Adipose tissue (tissue), 3 donors: ENCODE data around the gene MARCHF2. TPM values are rescaled to one million over a fixed set of nuclear protein-coding genes. Genes with fewer than 3 reads are reported as not detected.

Experiments used
- H3K27ac ChIP-seq: one replicate; pipeline ENCODE4 v1.5.1; 2013; ENCODE audit warnings: low read depth, low read length
- WGBS, 3 donors: extraction: QIAGEN DNeasy Blood & Tissue Kit; methylation state at CpG; one replicate each; pipeline ENCODE4 v1.1.7; 2013; 5-methylcytosine and 5-hydroxymethylcytosine counted together
- polyA plus RNA-seq, 3 donors: library from polyadenylated mRNA; stranded (reverse); fragments of 200-250 nt; gene quantifications; one replicate each; pipeline ENCODE4 v1.2.3, GENCODE V29; 2013
- donor health status: healthy with polysubstance abuse.
- donor health status: Bipolar disorder and iron deficiency.
- donor health status: healthy.

The MARCHF2 gene
- polyA plus RNA-seq, 3 donors: 13.4 to 97.9 (median 58.4) TPM

DNA sequence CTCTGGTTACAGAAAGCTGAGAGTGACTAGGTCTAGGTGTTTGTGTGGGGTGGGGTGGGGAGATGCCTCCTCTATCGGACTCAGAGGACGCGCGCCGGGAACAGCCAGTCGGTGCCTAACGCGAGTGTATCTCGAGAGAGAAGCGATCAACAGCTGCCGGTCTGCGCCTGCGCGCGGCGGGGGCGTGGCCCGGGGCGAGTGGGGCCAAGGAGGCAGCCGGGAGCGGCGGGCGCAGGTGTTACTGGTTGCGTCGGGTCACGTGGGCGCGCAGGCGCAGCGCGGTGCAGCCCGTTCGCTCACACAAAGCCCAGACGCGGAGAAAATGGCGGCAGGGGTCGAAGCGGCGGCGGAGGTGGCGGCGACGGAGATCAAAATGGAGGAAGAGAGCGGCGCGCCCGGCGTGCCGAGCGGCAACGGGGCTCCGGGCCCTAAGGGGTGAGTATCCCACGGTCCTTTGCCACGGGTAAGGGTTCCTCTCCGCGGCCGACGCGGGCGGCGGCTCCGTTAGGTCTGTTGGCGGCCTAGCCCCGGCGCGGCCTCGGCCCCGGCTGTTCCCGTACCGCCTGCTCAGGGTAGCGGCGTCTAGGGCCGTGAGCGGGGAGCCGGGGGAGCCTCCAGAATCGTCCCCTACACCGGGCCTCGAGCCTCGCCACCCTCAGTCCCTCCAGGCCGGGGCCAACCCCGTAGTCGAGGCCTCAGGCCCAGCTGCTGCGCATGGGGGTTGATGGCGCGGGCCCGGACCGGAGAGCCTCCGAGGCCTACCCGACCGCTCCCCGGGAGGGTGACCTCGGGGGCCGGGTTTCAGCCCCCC is 31.8 kb downstream of the MARCHF2 start, which contains the start of gene HNRNPM:
HNRNPM (plus strand) TSS at position 299 of the 811 bp plus-strand sequence; CDS start at position 323, 24 bp downstream.
- peak within 1 kb of the TSS; percentile 80 for H3K27ac ChIP-seq
- 0% methylated on average over 59 to 93 of the region's 93 CpGs for WGBS, 3 donors

DNA sequence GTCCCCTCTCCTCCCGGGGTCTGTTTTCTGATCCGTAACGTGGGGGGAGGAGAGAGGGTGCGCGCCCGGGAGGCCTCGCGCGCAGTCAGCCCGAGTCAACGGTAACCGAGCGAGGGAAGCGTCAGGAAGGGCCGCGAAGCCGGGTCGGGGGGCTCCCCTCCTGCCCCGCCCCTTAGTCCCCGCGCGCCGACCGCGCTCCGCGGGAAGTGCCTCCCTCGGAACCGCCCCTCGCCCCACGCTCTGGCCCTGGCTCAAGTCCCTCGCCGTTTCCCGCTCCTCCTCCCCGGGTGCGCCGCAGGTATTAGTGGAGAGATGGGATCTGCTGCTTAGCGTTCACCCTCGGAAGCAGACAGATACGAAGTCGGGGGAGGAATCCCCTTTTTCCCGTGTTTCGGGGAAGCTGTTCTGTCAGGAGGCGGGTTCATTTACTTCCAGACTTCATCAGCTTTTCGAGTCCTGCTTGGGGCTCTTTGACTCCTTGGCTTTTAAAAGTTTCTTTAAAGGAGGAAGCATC is 32.4 kb downstream of the MARCHF2 start:
- peak overlapping the region; percentile 80 for H3K27ac ChIP-seq
- WGBS, 3 donors: 0 to 1% (median 0%) methylated on average over 37 to 45 of the region's 45 CpGs

DNA sequence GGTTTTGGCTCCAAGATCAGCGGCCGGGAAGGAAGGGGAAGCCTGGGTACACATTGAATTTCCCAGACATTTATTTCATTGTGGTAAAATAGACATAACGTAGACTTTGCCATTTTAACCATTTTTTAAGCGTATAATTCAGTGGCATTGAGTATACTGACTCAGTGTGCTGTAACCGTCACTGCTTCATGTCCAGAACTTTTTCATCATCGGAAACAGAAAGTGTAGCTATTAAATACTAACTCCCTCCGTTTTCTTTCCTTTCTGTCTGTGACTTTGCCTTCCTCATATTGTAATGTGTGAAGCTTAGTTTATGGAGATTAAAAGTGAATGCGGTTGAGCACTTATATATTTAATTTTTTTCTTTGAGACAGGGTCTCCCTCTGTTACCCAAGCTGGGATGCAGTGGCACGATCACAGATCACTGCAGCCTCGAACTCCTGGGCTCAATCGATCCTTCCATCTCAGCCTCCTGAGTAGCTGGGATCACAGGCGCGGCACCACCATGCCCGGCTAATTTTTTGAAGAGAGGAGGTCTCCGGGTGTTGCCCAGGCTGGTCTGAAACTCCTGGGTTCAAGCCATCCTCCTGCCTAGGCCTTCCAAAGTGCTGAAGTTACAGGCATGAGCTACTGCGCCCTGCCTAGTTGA is 33.1 kb downstream of the MARCHF2 start:
- H3K27ac ChIP-seq: no peak overlapping the region
- WGBS, 3 donors: 17 to 33% (median 32%) methylated on average over 16 of the region's 16 CpGs

DNA sequence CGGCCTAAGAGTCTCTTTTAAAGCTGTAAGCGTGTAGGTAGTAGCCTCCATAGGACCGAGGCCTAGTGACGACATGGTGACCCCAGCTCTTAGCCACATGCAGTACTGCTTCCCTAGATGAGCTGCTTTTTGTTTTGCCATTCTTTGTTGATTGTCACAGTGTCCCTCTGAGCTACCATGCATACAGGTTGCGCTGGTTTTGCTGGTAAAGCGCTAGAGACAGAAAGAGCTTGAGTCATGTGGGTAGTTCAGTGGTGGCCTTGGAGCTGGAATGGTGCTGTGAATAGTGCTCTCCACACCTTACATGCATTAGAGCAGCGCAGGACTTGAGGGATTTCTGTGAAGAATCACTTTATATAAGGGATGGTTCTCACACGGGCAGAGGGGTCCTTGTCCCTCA is 36.7 kb downstream of the MARCHF2 start:
- 37 to 79% (median 75%) methylated on average over 7 to 8 of the region's 8 CpGs for WGBS, 3 donors
- no peak overlapping the region for H3K27ac ChIP-seq

DNA sequence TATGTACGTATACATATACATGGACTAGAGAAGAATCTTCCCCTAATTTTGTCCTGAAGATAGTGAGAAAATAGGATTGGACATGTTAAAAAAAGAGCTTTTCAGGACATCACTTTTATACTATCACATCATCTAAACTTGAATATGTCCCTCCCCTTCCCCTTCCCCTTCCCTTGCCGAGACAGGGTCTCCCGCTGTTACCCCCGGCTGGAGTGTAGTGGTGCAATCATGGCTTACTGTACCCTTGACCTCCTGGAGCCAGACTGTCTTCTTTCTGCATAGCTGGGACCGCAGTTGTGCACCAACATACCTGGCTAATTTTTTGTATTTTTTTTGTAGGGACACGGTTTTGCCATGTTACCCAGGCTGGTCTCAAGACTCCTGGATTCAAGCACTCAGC is 38.3 kb downstream of the MARCHF2 start:
- H3K27ac ChIP-seq: no peak overlapping the region
- 53 to 61% (median 59%) methylated on average over 6 of the region's 6 CpGs for WGBS, 3 donors

DNA sequence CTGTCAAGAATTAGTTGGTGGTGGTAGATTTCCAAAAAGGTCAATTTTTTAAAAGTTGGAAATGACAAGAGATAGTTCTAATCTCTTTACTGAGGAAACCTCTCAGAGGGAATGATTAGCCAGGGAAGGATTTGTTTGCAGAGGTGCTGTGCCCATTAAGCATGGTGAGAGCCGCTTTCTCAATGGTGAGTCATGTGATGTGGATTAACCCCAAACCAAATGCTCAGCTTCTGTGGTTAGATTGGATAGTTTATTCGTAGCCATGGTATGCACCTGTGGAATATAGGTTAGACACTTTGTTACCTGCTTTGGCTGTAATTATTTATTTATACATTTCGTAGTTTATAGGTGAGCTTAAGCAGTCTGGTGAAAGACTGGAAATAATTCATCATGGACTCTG is 38.8 kb downstream of the MARCHF2 start:
- 30 to 66% (median 63%) methylated on average over 3 of the region's 3 CpGs for WGBS, 3 donors
- no peak overlapping the region for H3K27ac ChIP-seq

DNA sequence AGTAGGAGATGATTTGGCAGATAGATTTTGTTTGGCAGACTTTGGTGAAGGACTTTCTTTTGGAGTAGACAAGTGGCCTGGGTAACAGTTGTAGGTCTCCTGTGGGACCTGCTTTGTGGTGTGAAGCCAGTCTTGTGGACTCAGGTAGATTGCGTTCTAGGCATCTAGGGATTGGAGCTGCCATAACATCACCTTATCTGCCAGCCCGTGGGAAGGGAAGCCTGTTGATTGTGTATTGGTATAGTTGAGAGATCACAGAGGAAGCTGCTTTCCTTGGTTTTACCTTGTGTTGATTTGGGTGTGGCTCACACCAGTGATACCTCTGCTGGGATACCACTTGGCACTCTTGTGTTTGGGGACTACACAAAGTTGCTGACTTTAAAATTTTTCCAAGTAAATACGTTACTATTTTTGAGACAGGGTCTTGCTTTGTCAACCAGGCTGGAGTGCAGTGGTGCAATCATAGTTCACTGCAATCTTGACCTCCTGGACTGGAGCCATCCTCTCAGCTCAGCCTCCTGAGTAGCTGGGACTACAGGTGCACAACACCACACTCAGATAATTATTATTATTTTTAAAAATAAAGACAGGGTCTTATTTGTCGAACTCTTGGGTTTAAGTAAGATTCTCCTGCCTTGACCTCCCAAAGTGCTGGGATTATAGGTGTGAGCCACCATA is 39.5 kb downstream of the MARCHF2 start:
- no peak overlapping the region for H3K27ac ChIP-seq

DNA sequence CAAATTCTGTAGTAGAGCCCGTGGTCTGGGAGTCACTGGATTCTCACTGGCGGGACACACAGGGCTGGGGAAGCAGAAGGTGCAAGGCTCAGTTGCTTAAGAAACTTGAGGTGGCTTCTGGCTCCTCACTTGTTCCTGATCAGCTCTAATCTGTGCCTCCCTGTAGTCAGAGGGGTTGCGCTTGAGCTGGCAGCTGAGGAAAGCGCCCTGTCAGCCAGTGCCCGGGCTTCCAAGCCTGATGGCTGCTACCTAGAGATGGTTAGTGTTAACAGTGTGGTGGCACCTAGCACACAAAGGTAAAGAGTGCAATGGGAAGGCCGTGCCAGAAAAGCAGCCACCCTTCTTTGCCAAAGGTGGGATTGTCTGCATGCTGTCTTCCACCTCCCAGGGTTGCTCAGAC is 40.5 kb downstream of the MARCHF2 start:
- 69 to 79% (median 77%) methylated on average over 6 of the region's 6 CpGs for WGBS, 3 donors
- no peak overlapping the region for H3K27ac ChIP-seq

More for the DNA sequence above, 39.5 kb downstream of the MARCHF2 start:
- WGBS, 3 donors: 41 to 58% (median 55%) methylated on average over 4 of the region's 4 CpGs

DNA sequence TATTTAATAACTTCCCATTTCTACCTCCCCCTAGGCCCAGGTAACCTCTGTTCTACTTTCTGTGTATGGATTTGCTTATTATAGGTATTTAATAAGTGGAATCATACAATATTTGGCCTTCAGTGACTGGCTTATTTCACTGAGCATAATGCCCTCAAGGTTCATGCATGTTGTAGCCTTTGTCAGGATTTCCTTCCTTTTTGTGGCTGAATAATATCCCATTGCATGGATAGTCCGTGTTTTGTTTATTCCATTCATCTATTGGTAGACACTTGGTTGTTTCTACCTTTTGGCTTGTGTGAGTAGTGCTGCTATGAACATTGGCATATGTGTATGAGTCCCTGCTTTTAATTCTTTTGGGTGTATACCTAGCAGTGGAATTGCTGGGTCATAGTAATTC is 41.1 kb downstream of the MARCHF2 start:
- H3K27ac ChIP-seq: no peak overlapping the region
- 43 to 52% (median 50%) methylated on average over 1 of the region's 1 CpG for WGBS, 3 donors

DNA sequence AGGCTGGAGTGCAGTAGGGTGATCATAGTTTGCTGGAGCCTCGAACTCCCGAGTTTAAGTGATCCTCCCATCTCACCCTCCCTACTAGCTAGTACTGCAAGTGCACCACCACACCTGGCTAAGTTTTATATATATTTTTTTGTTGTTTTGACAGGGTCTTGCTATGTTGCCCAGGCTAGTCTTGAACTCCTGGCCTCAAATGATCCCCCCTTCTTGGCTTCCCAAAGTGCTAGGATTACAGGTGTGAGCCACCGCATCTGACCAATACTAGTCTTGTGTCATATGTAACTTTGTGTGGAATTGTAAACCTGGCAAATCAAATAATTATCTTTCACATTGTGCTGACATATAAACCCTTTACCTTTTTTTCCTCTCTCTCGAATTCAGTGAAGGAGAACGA is 41.9 kb downstream of the MARCHF2 start:
- WGBS, 3 donors: 79 to 83% (median 80%) methylated on average over 5 of the region's 5 CpGs
- no peak overlapping the region for H3K27ac ChIP-seq

DNA sequence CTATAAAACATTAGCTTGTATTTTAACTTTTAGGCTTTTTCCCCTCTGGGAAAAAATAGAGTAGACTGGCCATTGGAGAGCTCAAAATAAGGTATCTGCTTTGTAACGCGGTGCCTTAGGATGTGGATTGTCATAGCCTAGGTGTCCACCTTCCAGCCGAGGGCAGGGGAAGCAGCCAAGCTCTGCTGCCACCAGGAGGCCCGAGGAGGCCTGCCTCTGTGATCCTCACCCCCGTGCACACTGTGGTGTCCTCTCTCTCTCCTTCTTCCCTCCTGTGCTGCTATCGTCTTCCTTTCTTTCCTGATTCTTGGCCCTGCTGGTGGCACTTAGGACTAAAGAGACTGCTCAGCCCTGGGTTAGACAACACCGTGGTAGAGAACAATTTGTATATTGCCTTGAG is 43.0 kb downstream of the MARCHF2 start:
- H3K27ac ChIP-seq: no peak overlapping the region
- WGBS, 3 donors: 48 to 64% (median 58%) methylated on average over 7 of the region's 7 CpGs

DNA sequence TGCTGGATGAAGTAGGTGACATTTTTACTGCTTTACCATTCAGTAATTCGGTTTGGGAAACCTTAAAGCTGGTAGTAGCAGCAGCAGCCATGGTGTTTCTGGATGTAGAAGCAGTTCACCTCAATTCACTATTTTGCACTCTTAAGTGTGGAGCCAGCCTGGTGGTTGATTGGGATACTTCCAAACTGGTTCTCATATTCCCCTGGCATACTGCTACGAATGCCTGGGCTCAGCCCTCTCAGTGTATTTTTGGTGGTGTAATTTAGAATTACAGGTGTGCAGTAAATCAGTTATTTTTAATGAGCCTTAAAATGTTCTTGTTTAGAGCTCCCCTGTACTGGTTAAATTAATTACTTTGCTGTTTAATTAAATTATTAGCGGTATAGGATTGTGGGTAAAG is 44.1 kb downstream of the MARCHF2 start:
- 72 to 84% (median 83%) methylated on average over 3 of the region's 3 CpGs for WGBS, 3 donors
- no peak overlapping the region for H3K27ac ChIP-seq

DNA sequence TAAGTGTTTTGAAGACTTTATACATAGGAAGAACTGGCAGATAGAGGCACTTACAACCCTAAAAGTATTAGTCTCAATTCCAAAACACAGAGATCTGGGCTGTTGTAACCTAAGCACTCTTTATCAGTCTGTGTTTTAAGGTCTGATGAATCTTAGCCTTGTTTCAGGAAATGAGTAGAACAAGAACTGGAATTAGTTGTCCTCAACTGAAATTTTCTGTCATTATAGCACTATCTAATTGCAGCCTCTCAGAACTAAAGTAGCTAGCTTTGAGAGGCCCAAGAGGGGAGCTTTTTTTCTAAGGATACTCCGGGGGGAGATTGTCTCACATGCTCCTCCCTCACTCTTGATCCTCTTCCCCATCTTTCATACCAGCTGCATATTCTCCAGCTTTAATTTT is 44.7 kb downstream of the MARCHF2 start:
- 58 to 64% (median 59%) methylated on average over 1 of the region's 1 CpG for WGBS, 3 donors

DNA sequence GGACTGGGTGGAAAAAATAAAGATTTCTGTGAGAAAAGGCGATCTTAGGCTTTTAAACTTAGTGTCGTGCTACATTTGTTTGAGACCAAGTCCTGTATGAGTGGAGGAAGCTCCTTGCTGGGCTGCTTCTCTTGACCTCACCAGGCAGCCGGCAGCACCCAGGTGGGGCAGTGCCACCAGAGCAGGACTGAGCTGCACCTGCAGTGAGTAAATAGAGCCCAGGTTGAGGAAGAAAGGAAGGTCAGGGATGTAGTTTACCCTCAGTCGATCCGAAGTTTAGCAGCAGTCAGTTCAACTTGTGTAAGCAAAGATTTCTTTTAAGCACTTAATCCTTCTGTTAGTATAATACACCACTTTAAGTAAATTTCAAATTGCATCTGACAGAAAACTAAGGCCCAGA is 45.3 kb downstream of the MARCHF2 start:
- WGBS, 3 donors: 32 to 80% (median 74%) methylated on average over 5 of the region's 5 CpGs
- H3K27ac ChIP-seq: no peak overlapping the region

More for the DNA sequence above, 44.7 kb downstream of the MARCHF2 start:
- no peak overlapping the region for H3K27ac ChIP-seq

DNA sequence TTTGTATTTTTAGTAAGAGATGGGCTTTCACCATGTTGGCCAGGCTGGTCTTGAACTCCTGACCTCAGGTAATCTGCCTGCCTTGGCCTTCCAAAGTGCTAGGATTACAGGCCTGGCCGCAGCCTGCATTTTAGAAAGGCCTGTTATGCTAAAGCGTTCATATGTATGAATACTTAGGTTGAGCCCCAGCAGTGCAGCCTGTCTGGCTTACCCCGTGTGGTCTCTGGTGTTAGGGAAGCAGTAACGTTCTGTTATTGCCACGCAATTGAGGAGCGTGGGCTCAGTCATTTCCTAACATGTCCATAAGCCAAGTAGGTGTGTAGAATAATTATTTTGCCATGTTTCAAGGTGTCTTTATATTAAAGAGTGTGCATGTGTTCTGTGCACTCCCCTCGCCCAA is 46.0 kb downstream of the MARCHF2 start:
- 64 to 70% (median 65%) methylated on average over 7 of the region's 7 CpGs for WGBS, 3 donors
- H3K27ac ChIP-seq: no peak overlapping the region

DNA sequence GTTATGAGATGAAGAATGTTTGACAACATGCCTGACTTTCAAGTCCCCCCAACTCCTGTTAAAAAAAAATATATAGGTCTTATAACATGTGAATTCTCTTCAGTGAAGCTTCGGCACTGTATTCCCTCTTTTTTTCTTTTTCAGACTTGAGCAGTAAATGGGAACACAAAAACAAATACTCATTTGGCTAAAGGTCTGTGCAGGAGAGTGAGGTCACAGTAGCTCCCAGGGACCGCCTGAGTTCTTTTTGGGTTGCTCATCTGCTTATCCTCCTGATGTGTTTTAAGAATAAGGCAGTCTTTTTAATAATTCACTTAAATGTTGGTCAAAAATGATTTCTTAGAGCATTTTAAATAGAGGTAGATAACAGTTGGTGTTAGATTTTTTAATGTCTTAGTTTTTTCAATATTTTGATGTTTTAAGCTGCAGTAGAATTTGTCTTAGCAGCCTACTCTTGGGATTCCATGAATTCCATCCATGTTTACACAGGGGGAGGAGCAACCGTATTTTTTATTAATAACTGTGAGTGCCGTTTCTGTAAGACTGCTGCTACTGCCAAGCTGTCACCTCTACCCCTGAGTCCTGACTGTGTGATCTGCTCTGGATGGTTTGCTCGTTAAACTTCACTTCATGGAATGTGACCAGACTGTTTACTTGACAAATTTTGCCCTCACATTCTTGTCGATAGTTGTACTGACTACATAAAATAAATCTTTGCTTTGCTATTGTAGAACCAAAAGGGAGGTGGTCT is 46.6 kb downstream of the MARCHF2 start:
- no peak overlapping the region for H3K27ac ChIP-seq
- WGBS, 3 donors: 26 to 51% (median 43%) methylated on average over 6 of the region's 6 CpGs

DNA sequence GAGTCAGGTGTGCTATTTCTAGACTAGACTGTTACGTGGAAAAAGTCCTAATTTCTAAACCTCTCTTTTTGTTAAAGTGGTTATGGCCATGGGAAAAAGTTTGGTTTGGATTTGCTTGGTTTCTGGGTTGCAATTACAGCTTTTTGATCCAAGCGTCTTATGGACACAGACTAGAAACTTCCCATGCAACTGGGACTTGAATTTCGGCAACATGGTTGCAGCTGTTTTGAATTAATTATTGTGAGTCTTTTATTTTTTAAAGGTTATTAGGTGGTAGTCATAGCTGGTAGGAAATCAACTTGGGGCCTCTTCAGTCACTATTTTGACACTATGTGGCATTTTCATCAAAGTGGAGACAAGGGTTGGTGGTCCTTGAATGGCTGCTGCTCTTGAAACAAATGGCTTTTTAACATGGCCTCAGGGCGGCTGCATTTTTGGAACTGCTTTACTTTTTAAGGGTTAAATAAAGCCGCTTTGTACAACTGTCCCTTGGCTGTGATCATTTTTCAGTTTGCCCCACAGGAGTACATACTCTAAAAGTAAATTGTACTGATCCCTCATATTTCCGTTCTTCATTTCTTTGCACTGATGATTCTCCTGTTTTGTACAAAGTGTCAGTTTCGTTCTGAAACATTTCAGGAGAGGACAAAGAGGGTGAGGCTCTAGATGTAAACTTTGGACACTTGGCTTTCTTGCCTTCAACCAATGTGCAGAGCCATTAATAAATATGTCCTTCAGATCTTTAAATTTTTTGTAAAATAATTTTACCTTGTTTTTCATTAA is 47.6 kb downstream of the MARCHF2 start:
- WGBS, 3 donors: 58 to 75% (median 72%) methylated on average over 7 of the region's 7 CpGs
- no peak overlapping the region for H3K27ac ChIP-seq

DNA sequence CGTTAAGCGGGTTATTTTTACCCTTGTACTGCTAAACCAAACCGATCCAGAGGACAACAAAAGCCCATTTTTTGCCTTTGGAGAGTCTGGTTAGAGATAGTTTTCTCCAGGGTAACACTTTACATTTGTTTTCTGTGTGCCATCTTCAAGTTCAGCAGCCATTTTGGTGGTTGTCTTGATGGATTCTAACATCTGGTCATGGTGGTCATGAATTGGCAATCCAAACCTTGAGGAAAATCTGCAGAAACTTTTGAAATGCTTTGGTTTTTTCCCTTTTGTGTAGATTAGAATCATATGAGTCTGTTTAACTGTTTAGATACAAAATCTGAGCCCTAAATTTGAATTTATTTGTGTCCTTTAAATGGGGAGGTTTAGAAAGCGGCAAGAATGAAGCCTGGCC is 48.3 kb downstream of the MARCHF2 start:
- no peak overlapping the region for H3K27ac ChIP-seq

More for the DNA sequence above, 48.3 kb downstream of the MARCHF2 start:
- WGBS, 3 donors: 86 to 90% (median 88%) methylated on average over 3 to 4 of the region's 4 CpGs
